ENCODE results near the gene CELF1. TPM values are rescaled to one million over a fixed set of nuclear protein-coding genes. Genes with fewer than 3 reads are reported as not detected.

CELF1 gene
- polyA plus RNA-seq, 1 donor (not counting 4 experiments of a cell fraction or from before 2014, with no cell fraction given) = 110 TPM

- Histone ChIP-seq H3K9ac (ENCODE audit: control insufficient read depth, extremely low read depth, insufficient read depth, low read length) (no peak overlapping the region), H3K36me3 (ENCODE audit: control insufficient read depth in 2 of 2, extremely low read depth in 1 of 2, insufficient read depth in 2 of 2, low read length in 2 of 2) (peaks cover 43 to 59% of the 10 kb centered on the region in 2 experiments), H3K9me1 (ENCODE audit: control insufficient read depth, extremely low read depth, insufficient read depth, low read length) (no peaks in the 10 kb centered on the region), H3K4me3 (ENCODE audit: control insufficient read depth in 2 of 3, extremely low read depth in 1 of 3, insufficient read depth in 2 of 3, low read depth in 1 of 3, low read length in 3 of 3) (no peak overlapping the region), H3K27me3 (ENCODE audit: control insufficient read depth, extremely low read depth, insufficient read depth, low read length) (no peaks in the 10 kb centered on the region), H4K20me1 (ENCODE audit: control insufficient read depth, extremely low read depth, insufficient read depth, low read length) (peaks cover 13% of the 10 kb centered on the region), H3K79me2 (ENCODE audit: control insufficient read depth, insufficient read depth, low read length) (peaks cover 50% of the 10 kb centered on the region), H2AFZ (ENCODE audit: control insufficient read depth, low read length) (no peak overlapping the region), H3K27ac (ENCODE audit: control insufficient read depth, insufficient read depth, low read length) (no peak overlapping the region), H3K4me1 (ENCODE audit: control insufficient read depth, extremely low read depth, insufficient read depth, low read length) (no peaks in the 10 kb centered on the region), H3K4me2 (ENCODE audit: control insufficient read depth, extremely low read depth, insufficient read depth, low read depth, low read length) (no peak overlapping the region), H3K9me3 (ENCODE audit: control insufficient read depth, low read depth, low read length) (no peaks in the 10 kb centered on the region)
- dilution Hi-C loops (cut with MboI; ENCODE audit: extremely low pct_ligation_motif_present, low sequenced_read_pairs) = no loop called here
- no peak for DNase-seq (ENCODE audit: low read depth, low spot score)
- TF ChIP-seq EZH2 (IDR thresholded peaks at IDR 0.05; ENCODE audit: low read length) (no peak), CTCF (optimal IDR thresholded peaks at IDR 0.05 in 1 of 3, IDR thresholded peaks at IDR 0.05 in 1 of 3, conservative IDR thresholded peaks at IDR 0.05 in 1 of 3; ENCODE audit: extremely low read depth in 1 of 3, insufficient read depth in 2 of 3, low read length in 3 of 3) (no peak)
- FAIRE-seq = no peak
These were observed 85.6 kb downstream of the CELF1 start for GRCh38 chr11:47467357-47467756.

GRCh38 chr11:47466701-47467250 lies 86.2 kb downstream of the CELF1 start:
- no peak overlapping the region for H3K27ac ChIP-seq (ENCODE audit: control insufficient read depth, insufficient read depth, low read length)
- H3K9ac ChIP-seq (ENCODE audit: control insufficient read depth, extremely low read depth, insufficient read depth, low read length) = no peak overlapping the region
- no peak for FAIRE-seq
- peaks cover 40 to 53% of the 10 kb centered on the region in 2 experiments for H3K36me3 ChIP-seq (ENCODE audit: control insufficient read depth in 2 of 2, extremely low read depth in 1 of 2, insufficient read depth in 2 of 2, low read length in 2 of 2)
- H2AFZ ChIP-seq (ENCODE audit: control insufficient read depth, low read length) = no peak overlapping the region
- H3K4me1 ChIP-seq (ENCODE audit: control insufficient read depth, extremely low read depth, insufficient read depth, low read length) = no peaks in the 10 kb centered on the region
- H3K79me2 ChIP-seq (ENCODE audit: control insufficient read depth, insufficient read depth, low read length) = peaks cover 46% of the 10 kb centered on the region
- no peak for DNase-seq (ENCODE audit: low read depth, low spot score)
- no peak for TF ChIP-seq CTCF (optimal IDR thresholded peaks at IDR 0.05 in 1 of 3, IDR thresholded peaks at IDR 0.05 in 1 of 3, conservative IDR thresholded peaks at IDR 0.05 in 1 of 3; ENCODE audit: extremely low read depth in 1 of 3, insufficient read depth in 2 of 3, low read length in 3 of 3)
- no peak for TF ChIP-seq EZH2 (IDR thresholded peaks at IDR 0.05; ENCODE audit: low read length)
- H3K4me3 ChIP-seq (ENCODE audit: control insufficient read depth in 2 of 3, extremely low read depth in 1 of 3, insufficient read depth in 2 of 3, low read depth in 1 of 3, low read length in 3 of 3) = no peak overlapping the region
- no peak overlapping the region for H3K4me2 ChIP-seq (ENCODE audit: control insufficient read depth, extremely low read depth, insufficient read depth, low read depth, low read length)
- H3K9me3 ChIP-seq (ENCODE audit: control insufficient read depth, low read depth, low read length) = no peaks in the 10 kb centered on the region
- H4K20me1 ChIP-seq (ENCODE audit: control insufficient read depth, extremely low read depth, insufficient read depth, low read length) = peaks cover 13% of the 10 kb centered on the region
- no peaks in the 10 kb centered on the region for H3K27me3 ChIP-seq (ENCODE audit: control insufficient read depth, extremely low read depth, insufficient read depth, low read length)
- no peaks in the 10 kb centered on the region for H3K9me1 ChIP-seq (ENCODE audit: control insufficient read depth, extremely low read depth, insufficient read depth, low read length)
- dilution Hi-C loops (cut with MboI; ENCODE audit: extremely low pct_ligation_motif_present, low sequenced_read_pairs) = no loop called here

Measured in keratinocyte (primary cell).